WTC11 (cell line): ENCODE data around the gene RAB13.

Experiments used
- FOXJ3 ChIP-seq: sonication (generic); formaldehyde crosslinking; IDR thresholded peaks from 2 replicates; pipeline ENCODE4 v1.9.0; 2021; ENCODE audit warnings: missing genetic modification reagents, mild to moderate bottlenecking, borderline replicate concordance
- KAT7 ChIP-seq: sonication (generic); formaldehyde crosslinking; IDR thresholded peaks from 2 replicates; pipeline ENCODE4 v1.8.1; 2023; ENCODE audit warnings: missing genetic modification reagents, mild to moderate bottlenecking, borderline replicate concordance
- RORB ChIP-seq: fragments of 250-450 bp; sonication (Bioruptor Pico); IDR thresholded peaks from 2 replicates; pipeline ENCODE4 v1.9.0; 2021; ENCODE audit warnings: mild to moderate bottlenecking
- TCF7 ChIP-seq: sonication (generic); formaldehyde crosslinking; IDR thresholded peaks from 2 replicates; pipeline ENCODE4 v1.8.0; 2022; ENCODE audit warnings: mild to moderate bottlenecking, low read depth, missing genetic modification reagents, moderate library complexity
- ZNF121 ChIP-seq: sonication (generic); formaldehyde crosslinking; IDR thresholded peaks from 2 replicates; pipeline ENCODE4 v1.8.0; 2023; ENCODE audit warnings: missing genetic modification reagents
- TF ChIP-seq, protein P1 (sequence below): fragments of 200-600 bp; IDR thresholded peaks from 2 replicates; pipeline ENCODE4 v1.8.0; 2022; ENCODE audit warnings: antibody characterized with exemption
- TF ChIP-seq, protein P2 (sequence below): sonication (generic); formaldehyde crosslinking; IDR thresholded peaks from 2 replicates; pipeline ENCODE4 v1.8.1; 2023; ENCODE audit warnings: mild to moderate bottlenecking, missing genetic modification reagents, moderate library complexity
- TF ChIP-seq, protein P3 (sequence below): sonication (generic); formaldehyde crosslinking; IDR thresholded peaks from 2 replicates; pipeline ENCODE4 v1.8.1; 2023; ENCODE audit warnings: mild to moderate bottlenecking, missing genetic modification reagents, moderate library complexity
- TF ChIP-seq, protein P4 (sequence below): sonication (generic); formaldehyde crosslinking; IDR thresholded peaks from 2 replicates; pipeline ENCODE4 v1.8.1; 2023; ENCODE audit warnings: mild to moderate bottlenecking, missing genetic modification reagents, borderline replicate concordance
- TF ChIP-seq, protein P5 (sequence below): sonication (generic); formaldehyde crosslinking; IDR thresholded peaks from 2 replicates; pipeline ENCODE4 v1.8.0; 2022; ENCODE audit warnings: mild to moderate bottlenecking, missing genetic modification reagents

DNA sequence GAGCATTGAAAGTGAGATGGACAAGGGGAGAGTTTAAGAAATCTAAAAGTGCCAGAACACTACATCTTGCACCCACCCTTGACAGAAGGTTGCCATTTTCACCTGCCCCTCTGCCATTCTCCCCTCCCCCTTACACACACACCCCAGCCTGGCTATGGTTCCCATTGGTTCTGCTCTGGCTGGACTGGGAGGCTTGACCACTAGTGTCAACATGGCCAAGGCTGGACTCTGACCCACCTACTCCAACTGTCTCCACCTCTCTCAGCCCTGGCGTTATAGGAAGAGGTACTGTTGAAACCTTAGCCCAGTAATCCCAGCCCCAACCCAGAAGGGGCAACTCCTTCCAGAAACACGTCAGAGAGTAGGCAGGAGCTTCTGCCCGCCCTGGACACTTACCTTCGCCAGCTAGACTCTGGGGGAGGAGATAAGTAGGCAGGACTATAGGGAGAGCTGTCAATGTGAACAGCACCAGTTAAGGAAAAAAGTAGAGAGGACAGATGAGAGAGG lies 32.2 kb downstream of the RAB13 start:
- TF ChIP-seq, protein P1, sequence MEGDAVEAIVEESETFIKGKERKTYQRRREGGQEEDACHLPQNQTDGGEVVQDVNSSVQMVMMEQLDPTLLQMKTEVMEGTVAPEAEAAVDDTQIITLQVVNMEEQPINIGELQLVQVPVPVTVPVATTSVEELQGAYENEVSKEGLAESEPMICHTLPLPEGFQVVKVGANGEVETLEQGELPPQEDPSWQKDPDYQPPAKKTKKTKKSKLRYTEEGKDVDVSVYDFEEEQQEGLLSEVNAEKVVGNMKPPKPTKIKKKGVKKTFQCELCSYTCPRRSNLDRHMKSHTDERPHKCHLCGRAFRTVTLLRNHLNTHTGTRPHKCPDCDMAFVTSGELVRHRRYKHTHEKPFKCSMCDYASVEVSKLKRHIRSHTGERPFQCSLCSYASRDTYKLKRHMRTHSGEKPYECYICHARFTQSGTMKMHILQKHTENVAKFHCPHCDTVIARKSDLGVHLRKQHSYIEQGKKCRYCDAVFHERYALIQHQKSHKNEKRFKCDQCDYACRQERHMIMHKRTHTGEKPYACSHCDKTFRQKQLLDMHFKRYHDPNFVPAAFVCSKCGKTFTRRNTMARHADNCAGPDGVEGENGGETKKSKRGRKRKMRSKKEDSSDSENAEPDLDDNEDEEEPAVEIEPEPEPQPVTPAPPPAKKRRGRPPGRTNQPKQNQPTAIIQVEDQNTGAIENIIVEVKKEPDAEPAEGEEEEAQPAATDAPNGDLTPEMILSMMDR = no peak
- TF ChIP-seq, protein P2, sequence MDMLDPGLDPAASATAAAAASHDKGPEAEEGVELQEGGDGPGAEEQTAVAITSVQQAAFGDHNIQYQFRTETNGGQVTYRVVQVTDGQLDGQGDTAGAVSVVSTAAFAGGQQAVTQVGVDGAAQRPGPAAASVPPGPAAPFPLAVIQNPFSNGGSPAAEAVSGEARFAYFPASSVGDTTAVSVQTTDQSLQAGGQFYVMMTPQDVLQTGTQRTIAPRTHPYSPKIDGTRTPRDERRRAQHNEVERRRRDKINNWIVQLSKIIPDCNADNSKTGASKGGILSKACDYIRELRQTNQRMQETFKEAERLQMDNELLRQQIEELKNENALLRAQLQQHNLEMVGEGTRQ (CRISPR knock-in tag) = no peak
- TF ChIP-seq KAT7 (CRISPR knock-in tag) (no peak), FOXJ3 (CRISPR knock-in tag) (no peak), ZNF121 (no peak), TCF7 (CRISPR knock-in tag) (no peak), RORB (CRISPR knock-in tag) (no peak)
- TF ChIP-seq, protein P3, sequence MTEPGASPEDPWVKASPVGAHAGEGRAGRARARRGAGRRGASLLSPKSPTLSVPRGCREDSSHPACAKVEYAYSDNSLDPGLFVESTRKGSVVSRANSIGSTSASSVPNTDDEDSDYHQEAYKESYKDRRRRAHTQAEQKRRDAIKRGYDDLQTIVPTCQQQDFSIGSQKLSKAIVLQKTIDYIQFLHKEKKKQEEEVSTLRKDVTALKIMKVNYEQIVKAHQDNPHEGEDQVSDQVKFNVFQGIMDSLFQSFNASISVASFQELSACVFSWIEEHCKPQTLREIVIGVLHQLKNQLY = no peak
- TF ChIP-seq, protein P4, sequence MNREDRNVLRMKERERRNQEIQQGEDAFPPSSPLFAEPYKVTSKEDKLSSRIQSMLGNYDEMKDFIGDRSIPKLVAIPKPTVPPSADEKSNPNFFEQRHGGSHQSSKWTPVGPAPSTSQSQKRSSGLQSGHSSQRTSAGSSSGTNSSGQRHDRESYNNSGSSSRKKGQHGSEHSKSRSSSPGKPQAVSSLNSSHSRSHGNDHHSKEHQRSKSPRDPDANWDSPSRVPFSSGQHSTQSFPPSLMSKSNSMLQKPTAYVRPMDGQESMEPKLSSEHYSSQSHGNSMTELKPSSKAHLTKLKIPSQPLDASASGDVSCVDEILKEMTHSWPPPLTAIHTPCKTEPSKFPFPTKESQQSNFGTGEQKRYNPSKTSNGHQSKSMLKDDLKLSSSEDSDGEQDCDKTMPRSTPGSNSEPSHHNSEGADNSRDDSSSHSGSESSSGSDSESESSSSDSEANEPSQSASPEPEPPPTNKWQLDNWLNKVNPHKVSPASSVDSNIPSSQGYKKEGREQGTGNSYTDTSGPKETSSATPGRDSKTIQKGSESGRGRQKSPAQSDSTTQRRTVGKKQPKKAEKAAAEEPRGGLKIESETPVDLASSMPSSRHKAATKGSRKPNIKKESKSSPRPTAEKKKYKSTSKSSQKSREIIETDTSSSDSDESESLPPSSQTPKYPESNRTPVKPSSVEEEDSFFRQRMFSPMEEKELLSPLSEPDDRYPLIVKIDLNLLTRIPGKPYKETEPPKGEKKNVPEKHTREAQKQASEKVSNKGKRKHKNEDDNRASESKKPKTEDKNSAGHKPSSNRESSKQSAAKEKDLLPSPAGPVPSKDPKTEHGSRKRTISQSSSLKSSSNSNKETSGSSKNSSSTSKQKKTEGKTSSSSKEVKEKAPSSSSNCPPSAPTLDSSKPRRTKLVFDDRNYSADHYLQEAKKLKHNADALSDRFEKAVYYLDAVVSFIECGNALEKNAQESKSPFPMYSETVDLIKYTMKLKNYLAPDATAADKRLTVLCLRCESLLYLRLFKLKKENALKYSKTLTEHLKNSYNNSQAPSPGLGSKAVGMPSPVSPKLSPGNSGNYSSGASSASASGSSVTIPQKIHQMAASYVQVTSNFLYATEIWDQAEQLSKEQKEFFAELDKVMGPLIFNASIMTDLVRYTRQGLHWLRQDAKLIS = no peak
- TF ChIP-seq, protein P5, sequence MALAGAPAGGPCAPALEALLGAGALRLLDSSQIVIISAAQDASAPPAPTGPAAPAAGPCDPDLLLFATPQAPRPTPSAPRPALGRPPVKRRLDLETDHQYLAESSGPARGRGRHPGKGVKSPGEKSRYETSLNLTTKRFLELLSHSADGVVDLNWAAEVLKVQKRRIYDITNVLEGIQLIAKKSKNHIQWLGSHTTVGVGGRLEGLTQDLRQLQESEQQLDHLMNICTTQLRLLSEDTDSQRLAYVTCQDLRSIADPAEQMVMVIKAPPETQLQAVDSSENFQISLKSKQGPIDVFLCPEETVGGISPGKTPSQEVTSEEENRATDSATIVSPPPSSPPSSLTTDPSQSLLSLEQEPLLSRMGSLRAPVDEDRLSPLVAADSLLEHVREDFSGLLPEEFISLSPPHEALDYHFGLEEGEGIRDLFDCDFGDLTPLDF (CRISPR knock-in tag) = no peak
